D721Med (cell line): Measurements from ENCODE around the gene DNAJB14.

ENCODE experiments used
- DNase-seq: peaks from one replicate; pipeline ENCODE4 v3.0.0; 2011; ENCODE audit warnings: low spot score; ENCODE audit not compliant: insufficient read length
- FAIRE-seq: peaks from 2 replicates; lab custom pipeline; 2011; peaks lifted over from hg19 to GRCh38; lab: Jason Lieb, UNC
- CTCF ChIP-seq: IDR thresholded peaks from 2 replicates; pipeline ENCODE4 v1.5.1; 2012; ENCODE audit warnings: mild to moderate bottlenecking, control low read depth; ENCODE audit not compliant: insufficient read depth; ENCODE audit errors: missing control alignments

Gene DNAJB14

GRCh38 chr4:99950913-99951254, 4.5 kb upstream of the DNAJB14 start:
- no peak for TF ChIP-seq CTCF
- no peak for DNase-seq
- FAIRE-seq, result no peak

- no peak for FAIRE-seq
- DNase-seq, result peak; percentile 84
- TF ChIP-seq CTCF, result no peak
Observed at GRCh38 chr4:99949999-99950912, 3.8 kb upstream of the DNAJB14 start, which contains the start of gene H2AZ1. Gene H2AZ1, minus strand, starts transcription at chr4:99950275. Its CDS starts 105 bp downstream, at chr4:99950170.

GRCh38 chr4:99949034-99949998, 2.9 kb upstream of the DNAJB14 start:
- no peak for FAIRE-seq
- DNase-seq, result peak; percentile 39
- TF ChIP-seq CTCF, result peak; percentile 90

GRCh38 chr4:99947608-99948007, 1.2 kb upstream of the DNAJB14 start:
- FAIRE-seq, result no peak
- DNase-seq, result no peak
- TF ChIP-seq CTCF, result no peak

GRCh38 chr4:99947190-99947578, 766 bp upstream of the DNAJB14 start:
- no peak for FAIRE-seq
- TF ChIP-seq CTCF, result no peak
- DNase-seq, result no peak

DNA sequence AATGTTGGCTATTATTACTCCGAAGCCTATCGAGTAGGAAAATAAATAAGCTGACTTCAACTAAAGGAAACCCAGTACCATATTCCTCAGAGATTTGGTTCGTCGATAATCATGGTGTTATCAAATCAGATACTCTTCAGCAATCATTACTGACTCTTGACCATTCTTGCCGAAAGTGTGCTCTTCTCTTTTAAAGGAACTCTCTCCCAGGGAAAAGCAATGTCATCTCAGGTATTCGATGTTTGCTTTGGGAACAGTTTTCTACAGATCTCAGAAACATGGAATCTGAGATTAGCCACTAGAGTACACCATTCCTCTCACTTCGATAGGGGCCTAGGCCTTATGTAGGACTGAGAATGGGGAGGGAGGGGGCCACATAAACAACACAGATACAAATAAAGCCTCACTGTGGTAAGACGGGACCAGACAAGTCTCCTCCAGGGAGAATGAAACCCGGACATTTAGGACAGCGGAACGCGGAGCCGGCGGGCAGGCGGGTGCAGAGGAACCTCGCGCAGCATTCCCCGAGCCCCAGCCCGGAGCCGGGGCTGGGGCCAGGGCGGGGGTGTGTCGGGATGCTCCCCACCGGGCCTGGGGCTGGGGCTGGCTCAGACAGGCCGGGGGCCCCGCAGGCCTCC, 581 bp downstream of the DNAJB14 start:
- no peak for TF ChIP-seq CTCF
- FAIRE-seq (no peak), DNase-seq (no peak)
